Activated naive CD8-positive, alpha-beta T cell (primary cell): Measurements from ENCODE around the gene MAP3K5.
"Not testable (repeated sequence)": the region's sequence is repeated elsewhere in the genome, so short reads cannot be mapped to it uniquely, and the experiment has no call there.

ENCODE experiments used
- H3K27ac Mint-ChIP-seq: one replicate; pipeline ENCODE4 v1.8.0; 2021; ENCODE audit warnings: mixed read lengths
- H3K27me3 Mint-ChIP-seq: one replicate; pipeline ENCODE4 v1.8.0; 2021; ENCODE audit warnings: mixed read lengths
- H3K36me3 Mint-ChIP-seq: one replicate; pipeline ENCODE4 v1.8.0; 2021; ENCODE audit warnings: mixed read lengths
- H3K4me1 Mint-ChIP-seq: one replicate; pipeline ENCODE4 v1.8.0; 2021; ENCODE audit warnings: low read depth, mixed read lengths
- H3K4me3 Mint-ChIP-seq: one replicate; pipeline ENCODE4 v1.8.0; 2021; ENCODE audit warnings: mild to moderate bottlenecking, mixed read lengths
- H3K9me3 Mint-ChIP-seq: one replicate; pipeline ENCODE4 v1.8.0; 2021; ENCODE audit warnings: low read depth, mixed read lengths

Gene MAP3K5

GRCh38 chr6:136591617-136592016 is 200.7 kb downstream of the MAP3K5 start:
- Mint-ChIP-seq H3K4me1 (peaks cover 19% of the 10 kb centered on the region), H3K4me3 (no peak overlapping the region), H3K9me3 (no peaks in the 10 kb centered on the region), H3K27ac (no peak overlapping the region), H3K27me3 (no peaks in the 10 kb centered on the region), H3K36me3 (peaks cover 30% of the 10 kb centered on the region)

GRCh38 chr6:136590846-136591245 is 201.4 kb downstream of the MAP3K5 start:
- not testable (repeated sequence) for H3K27me3 Mint-ChIP-seq, H3K27ac Mint-ChIP-seq, H3K4me3 Mint-ChIP-seq, H3K9me3 Mint-ChIP-seq
- Mint-ChIP-seq H3K4me1 (peaks cover 19% of the 10 kb centered on the region), H3K36me3 (peaks cover 23% of the 10 kb centered on the region)

DNA sequence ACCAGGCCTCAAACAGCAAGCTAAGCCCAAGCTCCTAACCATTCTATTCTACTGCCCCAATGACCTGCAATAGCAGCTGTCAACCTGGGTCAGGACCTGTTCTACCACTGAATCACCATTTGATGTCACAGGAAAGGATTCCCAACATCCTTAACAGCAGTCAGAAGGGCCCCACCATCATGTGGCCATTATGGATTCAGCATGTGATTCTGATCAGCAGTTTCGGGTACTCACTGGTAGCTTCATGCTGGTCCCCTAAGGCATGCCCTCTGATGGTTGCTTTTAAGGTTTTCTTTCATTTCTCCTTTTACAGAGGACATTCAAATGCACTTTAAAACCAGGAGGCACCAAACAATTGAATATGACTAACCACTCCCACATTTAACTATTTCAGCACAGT is 204.8 kb downstream of the MAP3K5 start:
- H3K27ac Mint-ChIP-seq: no peak overlapping the region
- peaks cover 20% of the 10 kb centered on the region for H3K36me3 Mint-ChIP-seq
- H3K27me3 Mint-ChIP-seq: no peaks in the 10 kb centered on the region
- H3K9me3 Mint-ChIP-seq: no peaks in the 10 kb centered on the region
- no peaks in the 10 kb centered on the region for H3K4me1 Mint-ChIP-seq
- H3K4me3 Mint-ChIP-seq: no peak overlapping the region

DNA sequence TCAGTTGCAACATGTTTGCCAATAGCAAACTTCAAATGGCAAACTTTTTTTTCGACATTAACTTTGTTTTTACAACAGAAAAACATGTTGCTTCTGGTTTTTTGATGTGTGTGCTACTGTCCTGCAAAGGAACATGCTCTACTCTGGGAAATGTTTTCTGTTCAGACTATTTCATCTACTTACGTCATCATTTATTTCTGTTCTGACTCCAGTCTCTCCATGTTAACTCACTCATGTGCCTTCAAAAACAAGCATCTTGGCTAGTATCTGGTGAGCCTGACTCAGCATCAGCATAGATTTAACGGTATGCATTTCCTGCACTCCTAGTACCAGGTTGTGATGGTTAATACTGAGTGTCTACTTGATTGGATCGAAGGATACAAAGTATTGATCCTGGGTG is 206.0 kb downstream of the MAP3K5 start:
- no peak overlapping the region for H3K4me3 Mint-ChIP-seq
- peaks cover 20% of the 10 kb centered on the region for H3K36me3 Mint-ChIP-seq
- H3K9me3 Mint-ChIP-seq: no peaks in the 10 kb centered on the region
- no peak overlapping the region for H3K27ac Mint-ChIP-seq
- H3K27me3 Mint-ChIP-seq: no peaks in the 10 kb centered on the region
- no peaks in the 10 kb centered on the region for H3K4me1 Mint-ChIP-seq

GRCh38 chr6:136585523-136585922 is 206.8 kb downstream of the MAP3K5 start:
- H3K36me3 Mint-ChIP-seq: peaks cover 19% of the 10 kb centered on the region
- H3K9me3 Mint-ChIP-seq, H3K27ac Mint-ChIP-seq, H3K4me1 Mint-ChIP-seq, H3K4me3 Mint-ChIP-seq, H3K27me3 Mint-ChIP-seq: not testable (repeated sequence)

- H3K4me3 Mint-ChIP-seq, H3K4me1 Mint-ChIP-seq, H3K27me3 Mint-ChIP-seq, H3K9me3 Mint-ChIP-seq, H3K27ac Mint-ChIP-seq: not testable (repeated sequence)
- H3K36me3 Mint-ChIP-seq: peaks cover 23% of the 10 kb centered on the region
These were observed 208.0 kb downstream of the MAP3K5 start for GRCh38 chr6:136584290-136584689.

DNA sequence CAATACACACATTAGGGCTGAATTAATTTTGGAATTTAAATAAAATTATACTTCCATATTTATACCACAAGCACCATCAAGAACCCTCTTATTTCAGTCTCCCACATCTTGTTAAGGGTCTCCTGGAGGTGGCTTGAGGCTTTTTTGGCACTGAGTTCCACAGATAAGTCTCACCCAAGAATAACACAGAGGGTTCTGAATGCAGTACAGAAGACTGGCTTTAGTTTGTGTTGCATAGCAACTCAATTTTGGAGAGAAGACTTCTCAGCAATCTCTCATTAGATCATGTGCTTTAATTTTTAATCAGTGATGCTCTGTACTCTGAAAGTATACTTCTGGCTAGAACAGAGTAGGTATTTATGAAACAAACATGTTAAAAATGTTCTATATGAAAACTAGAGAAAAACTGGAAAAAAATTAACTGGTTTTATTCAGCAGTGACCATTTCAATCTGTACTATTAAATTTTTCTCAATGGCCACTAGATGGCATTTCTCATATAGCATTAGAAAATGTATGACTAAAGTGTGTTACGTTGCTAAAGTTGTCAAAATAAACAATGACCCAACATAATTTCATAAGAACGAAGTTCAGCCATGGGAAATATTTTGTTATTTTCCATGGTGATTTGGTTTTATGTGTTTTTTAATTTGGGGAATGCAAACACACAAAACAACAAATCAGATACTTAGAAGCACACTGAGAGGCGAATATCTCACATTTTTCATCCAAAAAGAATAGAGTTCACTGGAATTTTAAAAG is 209.4 kb downstream of the MAP3K5 start:
- H3K36me3 Mint-ChIP-seq: peaks cover 22% of the 10 kb centered on the region
- no peak overlapping the region for H3K27ac Mint-ChIP-seq
- H3K4me3 Mint-ChIP-seq: no peak overlapping the region
- H3K9me3 Mint-ChIP-seq: no peaks in the 10 kb centered on the region
- H3K4me1 Mint-ChIP-seq: no peaks in the 10 kb centered on the region
- H3K27me3 Mint-ChIP-seq: no peaks in the 10 kb centered on the region

DNA sequence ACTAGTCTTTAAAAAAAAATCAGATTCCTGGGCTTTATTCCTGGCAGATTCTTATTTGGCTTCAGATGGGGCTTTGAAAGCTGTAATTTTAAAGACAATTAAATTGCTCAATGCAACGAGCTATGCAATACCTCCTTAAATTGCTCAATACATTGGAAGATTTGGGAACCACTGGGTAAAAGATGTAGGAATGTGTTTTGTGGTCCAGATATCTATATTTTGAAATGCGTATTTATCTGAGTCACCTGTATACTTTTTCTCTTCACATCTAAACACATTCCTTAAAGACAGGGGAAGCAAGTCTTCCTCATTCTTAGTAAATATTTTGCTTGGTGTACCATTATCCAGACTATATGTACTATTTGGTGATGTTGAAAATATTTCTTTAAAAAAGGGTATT is 212.5 kb downstream of the MAP3K5 start:
- Mint-ChIP-seq H3K36me3 (peaks cover 30% of the 10 kb centered on the region), H3K4me1 (no peaks in the 10 kb centered on the region), H3K4me3 (no peak overlapping the region), H3K27me3 (no peaks in the 10 kb centered on the region), H3K27ac (no peak overlapping the region), H3K9me3 (no peaks in the 10 kb centered on the region)

DNA sequence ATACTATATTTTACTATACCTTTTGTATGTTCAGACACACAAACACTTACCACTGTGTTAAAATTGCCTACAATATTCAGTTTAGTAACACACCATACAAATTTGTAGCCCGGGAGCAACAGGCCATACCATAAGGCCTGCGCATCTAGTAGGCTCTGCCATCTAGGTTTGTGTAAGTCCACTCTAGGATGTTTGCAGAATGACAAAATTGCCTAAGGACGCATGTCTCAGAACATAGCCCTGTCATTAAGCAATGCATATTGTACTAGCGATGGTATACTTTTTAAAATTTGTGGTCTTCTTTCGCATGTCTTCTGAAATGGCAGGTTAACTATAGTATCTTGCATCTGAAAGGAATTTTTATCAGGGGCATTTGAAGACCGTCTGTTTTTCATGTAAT is 215.5 kb downstream of the MAP3K5 start:
- peaks cover 40% of the 10 kb centered on the region for H3K36me3 Mint-ChIP-seq
- H3K27me3 Mint-ChIP-seq: no peaks in the 10 kb centered on the region
- H3K9me3 Mint-ChIP-seq: peaks cover 6% of the 10 kb centered on the region
- no peaks in the 10 kb centered on the region for H3K4me1 Mint-ChIP-seq
- no peak overlapping the region for H3K27ac Mint-ChIP-seq
- H3K4me3 Mint-ChIP-seq: no peak overlapping the region

DNA sequence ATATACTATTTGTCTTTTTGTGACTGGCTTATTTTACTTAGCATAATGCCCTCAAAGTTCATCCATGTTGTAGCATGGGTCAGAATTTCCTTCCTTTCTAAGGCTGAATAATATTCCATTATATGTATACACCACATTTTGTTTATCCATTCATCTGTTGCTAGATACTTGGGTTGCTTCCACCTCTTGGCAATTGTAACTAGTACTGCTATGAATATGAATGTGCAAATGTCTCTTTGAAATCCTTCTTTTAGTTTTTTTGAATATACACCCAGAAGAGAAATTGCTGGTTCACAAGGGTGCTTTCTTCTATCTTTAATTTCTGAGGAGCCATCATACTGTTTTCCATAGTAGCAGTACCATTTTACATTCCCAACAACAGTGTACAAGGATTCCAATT is 220.8 kb downstream of the MAP3K5 start:
- H3K4me3 Mint-ChIP-seq: no peak overlapping the region
- H3K36me3 Mint-ChIP-seq: peaks cover 40% of the 10 kb centered on the region
- no peaks in the 10 kb centered on the region for H3K27me3 Mint-ChIP-seq
- peaks cover 2% of the 10 kb centered on the region for H3K4me1 Mint-ChIP-seq
- H3K9me3 Mint-ChIP-seq: peaks cover 19% of the 10 kb centered on the region
- no peak overlapping the region for H3K27ac Mint-ChIP-seq

DNA sequence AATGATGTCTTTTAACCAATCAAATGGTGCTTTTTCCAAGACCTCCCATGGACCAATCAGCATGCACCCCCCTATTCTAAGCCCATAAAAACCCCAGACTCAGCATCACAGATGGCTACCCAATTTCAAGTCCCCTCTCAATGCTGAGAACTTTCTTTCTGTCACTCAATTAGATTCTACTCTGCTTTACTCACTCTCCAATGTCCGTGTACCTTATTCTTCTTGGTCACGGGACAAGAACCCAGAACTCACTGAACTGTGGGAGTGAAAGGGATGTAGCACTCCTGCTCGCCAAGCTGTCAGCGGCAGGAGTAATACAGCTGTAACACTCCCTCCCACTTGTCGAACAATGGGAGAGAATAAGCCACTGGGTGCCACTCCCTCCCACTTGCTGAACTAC is 221.2 kb downstream of the MAP3K5 start:
- Mint-ChIP-seq H3K4me1 (peaks cover 2% of the 10 kb centered on the region), H3K9me3 (peaks cover 19% of the 10 kb centered on the region), H3K27me3 (no peaks in the 10 kb centered on the region), H3K36me3 (peaks cover 39% of the 10 kb centered on the region), H3K27ac (no peak overlapping the region), H3K4me3 (no peak overlapping the region)

- Mint-ChIP-seq H3K9me3 (peaks cover 15% of the 10 kb centered on the region), H3K36me3 (peaks cover 28% of the 10 kb centered on the region), H3K27ac (no peak overlapping the region), H3K4me3 (no peak overlapping the region), H3K4me1 (peaks cover 2% of the 10 kb centered on the region), H3K27me3 (no peaks in the 10 kb centered on the region)
These were observed 224.1 kb downstream of the MAP3K5 start for GRCh38 chr6:136568129-136568528.

DNA sequence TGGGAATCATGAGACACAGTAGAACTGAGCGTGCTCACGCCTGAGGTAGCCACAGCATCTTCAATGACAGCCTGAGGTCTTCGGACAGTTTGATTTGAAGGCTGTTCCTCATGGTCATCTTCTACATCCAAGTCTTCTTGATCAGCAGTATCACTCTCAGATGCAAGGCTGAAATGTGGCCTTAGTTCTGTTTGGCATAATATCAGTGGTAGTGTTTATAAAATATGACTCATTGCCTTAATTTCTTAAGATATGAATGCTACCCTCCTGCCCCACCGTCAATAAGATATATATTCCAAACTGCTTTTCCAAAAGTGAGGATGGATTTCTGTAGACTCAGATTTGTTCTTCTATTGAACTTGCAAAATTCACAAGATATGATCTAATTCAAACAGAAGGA is 224.6 kb downstream of the MAP3K5 start:
- Mint-ChIP-seq H3K27ac (no peak overlapping the region), H3K36me3 (peaks cover 25% of the 10 kb centered on the region), H3K4me3 (no peak overlapping the region), H3K4me1 (peaks cover 2% of the 10 kb centered on the region), H3K9me3 (peaks cover 15% of the 10 kb centered on the region), H3K27me3 (no peaks in the 10 kb centered on the region)

- Mint-ChIP-seq H3K36me3 (peaks cover 22% of the 10 kb centered on the region), H3K4me3 (no peak overlapping the region), H3K9me3 (peaks cover 13% of the 10 kb centered on the region), H3K4me1 (peaks cover 2% of the 10 kb centered on the region), H3K27me3 (no peaks in the 10 kb centered on the region), H3K27ac (no peak overlapping the region)
These were observed 225.4 kb downstream of the MAP3K5 start for GRCh38 chr6:136566851-136567250.

- H3K9me3 Mint-ChIP-seq: peaks cover 6% of the 10 kb centered on the region
- H3K27ac Mint-ChIP-seq: no peak overlapping the region
- H3K4me1 Mint-ChIP-seq: peaks cover 2% of the 10 kb centered on the region
- peaks cover 19% of the 10 kb centered on the region for H3K36me3 Mint-ChIP-seq
- no peak overlapping the region for H3K4me3 Mint-ChIP-seq
- H3K27me3 Mint-ChIP-seq: no peaks in the 10 kb centered on the region
These were observed 226.2 kb downstream of the MAP3K5 start for GRCh38 chr6:136566007-136566487.

DNA sequence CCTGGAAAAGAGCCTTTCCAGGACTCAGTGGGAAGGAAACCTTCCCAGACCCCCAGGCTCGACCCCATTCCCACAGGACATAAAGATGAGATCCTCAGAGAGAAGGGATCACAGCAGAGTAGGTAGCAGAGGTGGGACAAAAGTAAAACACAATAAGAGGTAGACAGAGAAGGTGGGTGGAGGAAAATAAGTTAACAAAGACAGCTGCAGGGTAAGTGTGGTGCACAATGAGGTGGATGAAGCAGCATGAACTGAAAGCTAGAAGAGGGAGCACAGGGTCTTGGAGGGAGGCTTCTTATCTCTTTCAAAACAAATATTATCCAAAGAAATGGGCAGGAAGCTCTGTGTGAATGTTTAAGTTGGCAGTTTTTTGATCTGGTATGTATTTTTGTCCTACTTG is 228.1 kb downstream of the MAP3K5 start:
- Mint-ChIP-seq H3K27ac (no peak overlapping the region), H3K4me3 (no peak overlapping the region), H3K36me3 (peaks cover 12% of the 10 kb centered on the region), H3K4me1 (peaks cover 2% of the 10 kb centered on the region), H3K9me3 (no peaks in the 10 kb centered on the region), H3K27me3 (no peaks in the 10 kb centered on the region)
